ENCODE data around the gene GABPB1. TPM values are rescaled to one million over a fixed set of nuclear protein-coding genes. Genes with fewer than 3 reads are reported as not detected.

GABPB1 gene
- total and polyA plus RNA-seq, 8 donors: 2.9 to 9.7 (median 4.9) TPM

DNA sequence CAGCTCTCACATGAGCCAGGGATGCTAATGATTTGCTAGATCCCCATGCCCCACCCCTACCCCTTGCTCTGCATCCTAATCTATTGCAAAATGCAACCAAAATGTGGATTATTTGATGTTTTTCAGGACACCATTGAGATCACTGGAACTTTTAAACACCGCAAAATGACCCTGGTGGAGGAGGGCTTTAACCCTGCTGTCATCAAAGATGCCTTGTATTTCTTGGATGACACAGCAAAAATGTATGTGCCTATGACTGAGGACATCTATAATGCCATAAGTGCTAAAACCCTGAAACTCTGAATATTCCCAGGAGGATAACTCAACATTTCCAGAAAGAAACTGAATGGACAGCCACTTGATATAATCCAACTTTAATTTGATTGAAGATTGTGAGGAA lies 119.2 kb downstream of the GABPB1 start:
- 96 to 97% methylated on average over 1 of the region's 1 CpG for WGBS, 2 donors

DNA sequence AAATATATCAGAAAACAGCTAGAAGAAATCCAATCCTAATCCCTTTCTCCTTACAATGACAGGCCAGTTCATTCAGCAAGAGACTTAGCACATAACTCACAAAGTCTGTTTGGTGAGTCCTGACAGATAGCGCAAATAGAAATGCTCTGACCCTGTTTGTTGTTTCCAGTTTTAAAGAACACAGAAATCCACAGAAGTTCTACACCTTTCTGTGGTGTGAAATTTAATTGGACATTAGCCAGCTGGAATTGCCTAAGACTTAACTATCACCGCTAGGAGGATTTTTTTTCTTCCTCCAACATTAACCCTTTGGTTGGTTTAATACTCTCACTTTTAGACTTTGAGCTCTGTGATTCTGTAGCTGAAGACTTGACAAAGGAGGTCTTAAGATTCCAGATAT lies 120.2 kb downstream of the GABPB1 start:
- FAIRE-seq (no peak), DNase-seq (no peak), ATAC-seq (no peak)
- no peak overlapping the region for H3K4me3 ChIP-seq
- H3K27me3 ChIP-seq: no peaks in the 10 kb centered on the region
- WGBS, 2 donors: 39 to 44% methylated on average over 2 of the region's 2 CpGs
- H3K9me3 ChIP-seq: no peaks in the 10 kb centered on the region
- no peak overlapping the region for H3K27ac ChIP-seq
- TF ChIP-seq, protein P1, sequence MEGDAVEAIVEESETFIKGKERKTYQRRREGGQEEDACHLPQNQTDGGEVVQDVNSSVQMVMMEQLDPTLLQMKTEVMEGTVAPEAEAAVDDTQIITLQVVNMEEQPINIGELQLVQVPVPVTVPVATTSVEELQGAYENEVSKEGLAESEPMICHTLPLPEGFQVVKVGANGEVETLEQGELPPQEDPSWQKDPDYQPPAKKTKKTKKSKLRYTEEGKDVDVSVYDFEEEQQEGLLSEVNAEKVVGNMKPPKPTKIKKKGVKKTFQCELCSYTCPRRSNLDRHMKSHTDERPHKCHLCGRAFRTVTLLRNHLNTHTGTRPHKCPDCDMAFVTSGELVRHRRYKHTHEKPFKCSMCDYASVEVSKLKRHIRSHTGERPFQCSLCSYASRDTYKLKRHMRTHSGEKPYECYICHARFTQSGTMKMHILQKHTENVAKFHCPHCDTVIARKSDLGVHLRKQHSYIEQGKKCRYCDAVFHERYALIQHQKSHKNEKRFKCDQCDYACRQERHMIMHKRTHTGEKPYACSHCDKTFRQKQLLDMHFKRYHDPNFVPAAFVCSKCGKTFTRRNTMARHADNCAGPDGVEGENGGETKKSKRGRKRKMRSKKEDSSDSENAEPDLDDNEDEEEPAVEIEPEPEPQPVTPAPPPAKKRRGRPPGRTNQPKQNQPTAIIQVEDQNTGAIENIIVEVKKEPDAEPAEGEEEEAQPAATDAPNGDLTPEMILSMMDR (IDR thresholded peaks at IDR 0.05): no peak
- intact Hi-C loops (cut with DNase I): no loop called here
- H3K4me1 ChIP-seq: no peaks in the 10 kb centered on the region
- H3K36me3 ChIP-seq: no peaks in the 10 kb centered on the region

More for the DNA sequence above, 119.2 kb downstream of the GABPB1 start:
- Histone ChIP-seq H3K9me3 (no peaks in the 10 kb centered on the region), H3K36me3 (no peaks in the 10 kb centered on the region), H3K4me1 (no peaks in the 10 kb centered on the region), H3K4me3 (no peak overlapping the region), H3K27ac (no peak overlapping the region), H3K27me3 (no peaks in the 10 kb centered on the region)
- TF ChIP-seq, protein P1 (IDR thresholded peaks at IDR 0.05): no peak
- intact Hi-C loops (cut with DNase I): no loop called here
- no peak for ATAC-seq
- no peak for DNase-seq
- FAIRE-seq: no peak

DNA sequence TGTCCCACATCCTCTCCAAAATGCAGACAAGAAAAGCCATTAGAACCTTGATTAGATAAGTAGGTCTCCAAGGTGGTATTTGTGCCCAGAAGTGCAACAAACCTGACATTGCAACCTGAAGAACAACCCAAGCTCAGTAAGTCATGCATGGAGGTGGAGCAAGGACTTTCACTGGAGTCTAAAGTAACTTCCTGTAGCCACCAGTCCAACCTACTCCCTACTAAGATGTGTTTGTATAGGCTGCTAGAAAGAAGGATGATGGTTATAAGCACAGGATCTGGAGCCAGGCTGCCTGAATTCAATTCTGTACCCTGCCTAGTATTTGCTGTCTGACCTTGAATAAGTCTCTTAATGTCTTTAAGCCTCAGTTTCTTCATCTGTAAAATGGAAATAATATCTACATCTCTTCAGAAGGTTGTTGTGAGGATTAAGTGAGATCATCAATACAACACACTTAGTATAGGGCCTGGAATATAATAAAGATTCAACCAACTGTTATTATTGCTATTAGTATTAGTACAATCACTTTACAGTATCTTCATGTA lies 121.7 kb downstream of the GABPB1 start:
- Histone ChIP-seq H3K4me3 (no peak overlapping the region), H3K27ac (no peak overlapping the region), H3K27me3 (no peaks in the 10 kb centered on the region), H3K36me3 (no peaks in the 10 kb centered on the region), H3K4me1 (no peaks in the 10 kb centered on the region), H3K9me3 (no peaks in the 10 kb centered on the region)
- DNase-seq (no peak), FAIRE-seq (no peak), ATAC-seq (no peak)
- TF ChIP-seq, protein P1 (IDR thresholded peaks at IDR 0.05): no peak
- intact Hi-C loops (cut with DNase I): no loop called here

DNA sequence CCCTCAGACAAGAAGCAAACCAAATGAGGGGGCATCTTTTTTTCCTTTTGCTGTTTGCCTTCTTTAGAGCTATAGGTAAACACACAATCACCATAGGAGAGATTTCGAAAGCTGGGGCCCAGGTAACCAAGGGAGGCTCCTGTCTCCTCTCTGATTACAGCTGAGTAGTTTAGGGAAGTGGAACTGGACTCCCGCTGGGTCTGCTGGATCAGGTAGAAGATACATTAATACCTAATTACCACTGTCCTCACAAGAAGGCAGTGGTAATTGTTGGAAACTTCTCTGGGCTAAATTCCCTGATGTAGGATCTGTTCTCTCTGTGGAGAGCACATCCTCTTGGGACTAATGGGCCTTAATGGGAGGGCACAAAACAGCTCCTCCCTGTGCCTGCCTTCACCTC lies 122.2 kb downstream of the GABPB1 start:
- 87 to 91% methylated on average over 2 of the region's 2 CpGs for WGBS, 2 donors
- Histone ChIP-seq H3K9me3 (no peaks in the 10 kb centered on the region), H3K4me1 (no peaks in the 10 kb centered on the region), H3K27ac (no peak overlapping the region), H3K36me3 (no peaks in the 10 kb centered on the region), H3K4me3 (no peak overlapping the region), H3K27me3 (no peaks in the 10 kb centered on the region)
- DNase-seq (no peak), FAIRE-seq (no peak), ATAC-seq (no peak)
- TF ChIP-seq, protein P1 (IDR thresholded peaks at IDR 0.05): no peak
- intact Hi-C loops (cut with DNase I): no loop called here

DNA sequence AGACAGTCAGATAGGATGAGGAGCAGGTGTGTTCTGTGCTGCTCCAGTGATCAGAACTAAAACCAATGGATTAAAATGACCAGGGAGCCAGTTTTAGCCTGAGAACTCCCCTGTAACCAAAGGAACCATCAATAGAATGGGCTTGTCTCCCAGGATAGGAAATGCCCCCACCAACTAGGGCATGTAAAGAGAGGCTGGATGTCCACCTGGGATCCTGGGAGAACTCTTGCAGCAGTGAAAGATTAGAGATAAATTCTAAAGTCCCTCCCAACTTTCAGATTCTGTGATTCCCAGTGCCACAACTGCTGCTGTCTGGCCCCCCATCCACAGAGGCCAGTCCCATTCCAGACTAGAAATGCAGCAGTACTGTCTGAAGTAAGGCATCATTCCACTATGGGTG lies 123.2 kb downstream of the GABPB1 start:
- no peak for FAIRE-seq
- H3K4me1 ChIP-seq: no peaks in the 10 kb centered on the region
- H3K27ac ChIP-seq: no peak overlapping the region
- no peak for ATAC-seq
- TF ChIP-seq, protein P1 (IDR thresholded peaks at IDR 0.05): no peak
- intact Hi-C loops (cut with DNase I): no loop called here
- no peak for DNase-seq
- no peaks in the 10 kb centered on the region for H3K36me3 ChIP-seq
- H3K9me3 ChIP-seq: no peaks in the 10 kb centered on the region
- no peak overlapping the region for H3K4me3 ChIP-seq
- H3K27me3 ChIP-seq: no peaks in the 10 kb centered on the region

All from pancreas (tissue), 10 donors.